Measurements from ENCODE around the gene PRRC2C. TPM values are rescaled to one million over a fixed set of nuclear protein-coding genes. Genes with fewer than 3 reads are reported as not detected.

Gene PRRC2C
- total and polyA plus RNA-seq, 2 of the 4 experiments (the other 2 are of a cell fraction): 54.0 to 58.3 TPM

GRCh38 chr1:171566467-171566866 lies 81.1 kb downstream of the PRRC2C start:
- H3K9ac ChIP-seq (ENCODE audit: low read depth, low read length): no peak overlapping the region
- no peak overlapping the region for H4K8ac ChIP-seq (ENCODE audit: low read depth in 2 of 2, low read length in 2 of 2)
- no peak overlapping the region for H2AK9ac ChIP-seq (replicated peaks; ENCODE audit: low read depth, low read length, poor library complexity)
- ChIA-PET CTCF (interaction anchor here (0.6 to 1.6 kb wide), 5 partner anchors 9 to 172 kb away, joined by 3 to 5 read pairs (median 4); no protein-coding TSS in a partner anchor), POLR2A (ENCODE audit: unreplicated experiment) (no interaction called here)
- no peak for TF ChIP-seq RFX5 (IDR thresholded peaks at IDR 0.05; ENCODE audit: low read depth, low read length)
- no peak for TF ChIP-seq MXI1 (IDR thresholded peaks at IDR 0.05; ENCODE audit: borderline replicate concordance, low read depth, low read length)
- TF ChIP-seq RAD21 (IDR thresholded peaks at IDR 0.05; ENCODE audit: low read length): no peak
- no peak for TF ChIP-seq RCOR1 (IDR thresholded peaks at IDR 0.05; ENCODE audit: insufficient replicate concordance, low read length)
- TF ChIP-seq NFE2L2 (IDR thresholded peaks at IDR 0.05; ENCODE audit: low read depth, low read length): no peak
- no peak for TF ChIP-seq CTCF (conservative IDR thresholded peaks at IDR 0.05; ENCODE audit: low read depth, low read length)
- no peak for TF ChIP-seq MAZ (IDR thresholded peaks at IDR 0.05; ENCODE audit: borderline replicate concordance, low read depth, low read length)
- no peak for TF ChIP-seq USF2 (IDR thresholded peaks at IDR 0.05; ENCODE audit: low read depth, low read length)
- no peak for TF ChIP-seq MAFK (IDR thresholded peaks at IDR 0.05; ENCODE audit: low read depth, low read length)
- TF ChIP-seq FOS (IDR thresholded peaks at IDR 0.05; ENCODE audit: low read depth, low read length): no peak
- no peak for TF ChIP-seq SMC3 (IDR thresholded peaks at IDR 0.05; ENCODE audit: low read depth, low read length)
- TF ChIP-seq ELK1 (IDR thresholded peaks at IDR 0.05; ENCODE audit: borderline replicate concordance, low read depth, low read length): no peak
- TSS peak; percentile 24 for BruUV-seq (replicated peaks)
- no peaks in the 10 kb centered on the region for H3K9me3 ChIP-seq (ENCODE audit: control insufficient read depth, insufficient read depth, low read length)
- H3K23ac ChIP-seq (ENCODE audit: low read depth, low read length): no peak overlapping the region
- H4K91ac ChIP-seq (ENCODE audit: insufficient read depth, low read depth, low read length): no peak overlapping the region
- no peaks in the 10 kb centered on the region for H3K4me1 ChIP-seq (ENCODE audit: control insufficient read depth, insufficient read depth, low read length)
- ATAC-seq (ENCODE audit: low read depth): no peak
- peaks cover 20 to 29% of the 10 kb centered on the region in 2 experiments for H3K79me1 ChIP-seq (ENCODE audit: low read depth in 1 of 2, low read length in 2 of 2)
- no peak overlapping the region for H3K4ac ChIP-seq (ENCODE audit: low read depth, low read length)
- H2BK15ac ChIP-seq (ENCODE audit: low read depth, low read length): no peak overlapping the region
- no peak overlapping the region for H2AFZ ChIP-seq (replicated peaks; ENCODE audit: low read length, poor library complexity)
- dilution Hi-C loops (cut with HindIII; ENCODE audit: low sequenced_read_pairs, unreplicated experiment): no loop called here
- no peak overlapping the region for H3K4me3 ChIP-seq (ENCODE audit: insufficient read depth, low read depth, low read length)
- no peak overlapping the region for H2AK5ac ChIP-seq (ENCODE audit: low read depth, low read length)
- H3K36me3 ChIP-seq (ENCODE audit: control insufficient read depth, insufficient read depth, low read length): peaks cover 32% of the 10 kb centered on the region
- no peak overlapping the region for H3K18ac ChIP-seq (ENCODE audit: low read depth, low read length)
- H3K4me2 ChIP-seq (ENCODE audit: low read depth, low read length): no peak overlapping the region
- no peaks in the 10 kb centered on the region for H3K27me3 ChIP-seq (ENCODE audit: control insufficient read depth, insufficient read depth, low read length)
- H2BK5ac ChIP-seq (ENCODE audit: low read depth, low read length, poor library complexity, severe bottlenecking): no peak overlapping the region
- no peak for DNase-seq
- no peak overlapping the region for H3K56ac ChIP-seq (ENCODE audit: extremely low read depth, insufficient read depth, low read length)
- in situ Hi-C loops (cut with MboI; ENCODE audit: low sequenced_read_pairs): no loop called here
- no peak overlapping the region for H2BK120ac ChIP-seq (ENCODE audit: low read depth, low read length)
- H4K20me1 ChIP-seq (ENCODE audit: insufficient read depth, low read length): no peaks in the 10 kb centered on the region; the same call in 1 of the 2 replicates
- H3K14ac ChIP-seq (replicated peaks; ENCODE audit: low read depth, low read length): no peak overlapping the region
- intact Hi-C loops (cut with micrococcal nuclease): loop anchor here (5.0 kb wide), 1 partner anchor 34 kb away; no protein-coding TSS in a partner anchor
- H3K9me1 ChIP-seq (ENCODE audit: insufficient read depth, low read length): no peaks in the 10 kb centered on the region
- no peak overlapping the region for H4K5ac ChIP-seq (ENCODE audit: low read depth, low read length)
- H2BK20ac ChIP-seq (ENCODE audit: low read depth, low read length): no peak overlapping the region
- H3K27ac ChIP-seq (ENCODE audit: insufficient read depth, low read length): no peak overlapping the region
- 93% methylated on average over 2 of the region's 3 CpGs; no CpG with 5 or more reads in 1 of the 2 experiments for WGBS, 2 experiments (ENCODE audit: extremely low coverage in 2 of 2, insufficient read length in 1 of 2)

Data from IMR-90 (cell line).